CD4-positive, CD25-positive, alpha-beta regulatory T cell (primary cell): ENCODE data around the gene KBTBD6. TPM values are rescaled to one million over a fixed set of nuclear protein-coding genes. Genes with fewer than 3 reads are reported as not detected.

ENCODE experiments used
- ATAC-seq, 2 donors: fragments of 150-1000 bp; cut with Tn5 transposase; one replicate each; pipeline ENCODE4 v1.10.0; 2021; ENCODE audit warnings: low read depth in 2 of 2, moderate number of reproducible peaks in 2 of 2, moderate library complexity in 1 of 2
- DNase-seq, 3 donors: peaks; one replicate each; pipeline versions ENCODE4 v3.0.0 to v3.0.0-alpha.2; 2012 to 2022; ENCODE audit warnings: mixed read lengths in 1 of 3
- H3K27ac ChIP-seq: one replicate; pipeline ENCODE4 v1.7.0; 2013; ENCODE audit warnings: mild to moderate bottlenecking, low read length; ENCODE audit not compliant: insufficient read depth, poor library complexity, severe bottlenecking
- H3K27me3 ChIP-seq: one replicate; pipeline ENCODE4 v1.7.0; 2013; ENCODE audit warnings: low read length; ENCODE audit not compliant: control insufficient read depth, insufficient read depth
- H3K36me3 ChIP-seq: one replicate; pipeline ENCODE4 v1.7.0; 2013; ENCODE audit warnings: mild to moderate bottlenecking, low read length, moderate library complexity; ENCODE audit not compliant: control insufficient read depth, insufficient read depth
- H3K4me1 ChIP-seq: 2 replicates; pipeline ENCODE4 v1.7.0; 2013; ENCODE audit warnings: mild to moderate bottlenecking, low read length; ENCODE audit not compliant: insufficient read depth, control insufficient read depth, poor library complexity, severe bottlenecking
- H3K4me3 ChIP-seq: one replicate; pipeline ENCODE4 v1.7.0; 2013; ENCODE audit warnings: low read depth, mild to moderate bottlenecking, low read length, moderate library complexity
- H3K9me3 ChIP-seq, 2 experiments: 1 replicate in 1 of 2; 2 replicates in 1 of 2; pipeline ENCODE4 v1.7.0; 2013; ENCODE audit warnings: low read length in 2 of 2, mild to moderate bottlenecking in 1 of 2, moderate library complexity in 1 of 2; ENCODE audit not compliant: control insufficient read depth in 2 of 2
- H3K27ac Mint-ChIP-seq, 3 donors: one replicate each; pipeline ENCODE4 v1.8.0; 2020 to 2022; ENCODE audit warnings: mild to moderate bottlenecking in 3 of 3, mixed read lengths in 3 of 3, moderate library complexity in 2 of 3
- H3K27me3 Mint-ChIP-seq: one replicate; pipeline ENCODE4 v1.8.0; 2022; ENCODE audit warnings: mild to moderate bottlenecking, mixed read lengths
- H3K36me3 Mint-ChIP-seq: one replicate; pipeline ENCODE4 v1.8.0; 2020; ENCODE audit warnings: mixed read lengths
- H3K4me1 Mint-ChIP-seq, 4 donors: one replicate each; pipeline ENCODE4 v1.8.0; 2020 to 2022; ENCODE audit warnings: mixed read lengths in 4 of 4, mild to moderate bottlenecking in 1 of 4
- H3K4me3 Mint-ChIP-seq, 4 donors: one replicate each; pipeline ENCODE4 v1.8.0; 2020 to 2022; ENCODE audit warnings: mild to moderate bottlenecking in 4 of 4, mixed read lengths in 4 of 4, moderate library complexity in 3 of 4
- H3K9me3 Mint-ChIP-seq, 7 donors: one replicate each; pipeline ENCODE4 v1.8.0; 2020 to 2022; ENCODE audit warnings: mixed read lengths in 7 of 7, mild to moderate bottlenecking in 3 of 7, moderate library complexity in 2 of 7
- polyA plus RNA-seq, 4 donors: library from polyadenylated mRNA; unstranded; fragments of 300-500 nt; fragmentation: Illumina TruSeq; gene quantifications; one replicate each; pipeline ENCODE4 v1.2.3, GENCODE V29; 2021
- total RNA-seq: library from RNA; stranded (reverse); gene quantifications from one replicate; pipeline ENCODE4 v1.2.3, GENCODE V29; 2022

The KBTBD6 gene
- total and polyA plus RNA-seq, 5 donors from 2014 or later, result 1.8 to 4.1 (median 3.8) TPM

DNA sequence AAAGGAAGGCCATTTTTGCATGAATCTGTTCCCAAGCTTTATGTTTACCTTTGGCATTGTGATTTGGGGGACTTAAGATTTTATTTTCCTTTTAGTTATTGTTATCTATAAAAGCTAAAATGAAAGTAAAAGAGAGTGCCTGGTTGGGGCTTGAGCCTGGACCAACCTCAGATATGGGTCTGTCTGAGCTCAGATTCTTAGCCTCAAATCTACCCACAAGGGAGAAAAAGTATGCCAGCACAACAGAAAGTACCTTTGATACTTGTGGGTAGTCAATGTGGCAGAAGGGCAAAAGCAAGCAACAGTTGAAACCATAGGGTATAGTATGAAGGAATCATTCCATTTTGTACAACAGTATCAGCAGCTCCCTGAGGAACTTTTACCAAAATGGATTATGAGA lies 26.6 kb upstream of the KBTBD6 start:
- Histone ChIP-seq H3K36me3 (no peaks in the 10 kb centered on the region), H3K27me3 (no peaks in the 10 kb centered on the region), H3K27ac (no peak overlapping the region), H3K4me3 (no peak overlapping the region), H3K9me3 (no peaks in the 10 kb centered on the region), H3K4me1 (no peaks in the 10 kb centered on the region)
- H3K27ac Mint-ChIP-seq, result peak overlapping the region in 1 of 3 donors; percentile 70
- peaks cover 0 to 4% (median 1%) of the 10 kb centered on the region in 7 donors for H3K9me3 Mint-ChIP-seq
- H3K4me1 Mint-ChIP-seq, result peaks cover 0 to 6% (median 0%) of the 10 kb centered on the region in 4 donors
- peaks cover 22% of the 10 kb centered on the region for H3K36me3 Mint-ChIP-seq
- no peaks in the 10 kb centered on the region for H3K27me3 Mint-ChIP-seq
- H3K4me3 Mint-ChIP-seq, result no peak overlapping the region
- DNase-seq, result peak in 1 of 3 donors; percentile 21
- no peak for ATAC-seq

DNA sequence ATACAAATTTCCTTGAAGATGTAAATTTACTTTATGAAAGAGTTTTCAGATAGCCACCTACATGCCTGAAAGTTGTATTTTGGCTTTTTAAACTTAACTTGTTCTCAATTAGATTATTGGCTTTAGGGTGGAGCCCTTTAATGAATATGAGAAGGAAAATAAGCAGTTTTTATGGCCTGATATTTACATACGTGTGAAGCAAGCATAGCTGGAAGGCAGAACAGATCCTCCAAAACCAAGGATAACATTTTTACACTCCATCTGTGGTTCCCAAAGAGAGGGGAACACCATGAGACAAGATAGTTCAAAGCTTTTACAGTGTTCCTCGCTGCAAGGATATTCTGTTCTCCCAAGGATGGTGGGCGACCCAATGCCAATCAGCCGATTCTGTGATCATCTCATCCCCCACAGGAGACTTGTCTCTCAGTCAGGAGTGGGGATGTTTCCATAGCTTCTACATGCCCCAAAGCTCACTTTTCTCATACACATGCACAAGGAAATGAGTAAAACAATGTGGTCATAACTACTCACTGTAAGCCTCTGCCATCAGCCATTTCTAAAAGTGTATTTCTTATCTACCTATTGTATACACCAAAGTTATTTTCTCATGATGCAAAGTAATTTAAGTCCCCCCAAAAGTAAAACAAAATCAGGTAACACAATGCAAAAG lies 24.6 kb upstream of the KBTBD6 start:
- Histone ChIP-seq H3K9me3 (peaks cover 6 to 7% of the 10 kb centered on the region in 2 experiments), H3K36me3 (no peaks in the 10 kb centered on the region), H3K27me3 (no peaks in the 10 kb centered on the region), H3K4me3 (no peak overlapping the region), H3K4me1 (no peaks in the 10 kb centered on the region), H3K27ac (no peak overlapping the region)
- H3K36me3 Mint-ChIP-seq, result peaks cover 16% of the 10 kb centered on the region
- H3K27ac Mint-ChIP-seq, result no peak overlapping the region
- peaks cover 0 to 5% (median 2%) of the 10 kb centered on the region in 7 donors for H3K9me3 Mint-ChIP-seq
- peaks cover 0 to 6% (median 0%) of the 10 kb centered on the region in 4 donors for H3K4me1 Mint-ChIP-seq
- DNase-seq (no peak), ATAC-seq (no peak)
- H3K4me3 Mint-ChIP-seq, result no peak overlapping the region
- no peaks in the 10 kb centered on the region for H3K27me3 Mint-ChIP-seq

DNA sequence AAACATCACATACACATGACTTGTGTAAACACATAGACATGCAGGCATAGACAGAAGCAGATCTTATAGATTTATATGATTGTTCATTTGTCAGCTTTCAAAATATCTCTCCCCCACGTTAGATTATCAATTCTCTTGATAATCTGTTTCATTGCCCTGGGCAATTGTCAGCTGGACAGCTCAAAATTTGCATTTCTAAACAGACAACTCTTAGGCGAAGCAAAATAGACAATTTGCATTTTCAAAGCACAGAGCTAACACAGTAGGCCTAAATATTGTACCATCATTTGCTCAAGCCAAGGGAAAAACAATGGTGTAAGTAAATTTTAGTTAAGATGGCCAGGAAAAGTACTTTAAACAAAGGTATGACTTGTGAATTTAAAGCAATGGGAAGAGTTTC lies 24.0 kb upstream of the KBTBD6 start:
- no peak overlapping the region for H3K4me3 Mint-ChIP-seq
- ATAC-seq (no peak), DNase-seq (no peak)
- H3K36me3 Mint-ChIP-seq, result peaks cover 22% of the 10 kb centered on the region
- Histone ChIP-seq H3K36me3 (no peaks in the 10 kb centered on the region), H3K4me1 (no peaks in the 10 kb centered on the region), H3K4me3 (no peak overlapping the region), H3K27me3 (no peaks in the 10 kb centered on the region), H3K27ac (no peak overlapping the region), H3K9me3 (peaks cover 12 to 13% of the 10 kb centered on the region in 2 experiments)
- H3K4me1 Mint-ChIP-seq, result peaks cover 0 to 6% (median 0%) of the 10 kb centered on the region in 4 donors
- no peaks in the 10 kb centered on the region for H3K27me3 Mint-ChIP-seq
- peaks cover 0 to 11% (median 8%) of the 10 kb centered on the region in 7 donors for H3K9me3 Mint-ChIP-seq
- H3K27ac Mint-ChIP-seq, result no peak overlapping the region

DNA sequence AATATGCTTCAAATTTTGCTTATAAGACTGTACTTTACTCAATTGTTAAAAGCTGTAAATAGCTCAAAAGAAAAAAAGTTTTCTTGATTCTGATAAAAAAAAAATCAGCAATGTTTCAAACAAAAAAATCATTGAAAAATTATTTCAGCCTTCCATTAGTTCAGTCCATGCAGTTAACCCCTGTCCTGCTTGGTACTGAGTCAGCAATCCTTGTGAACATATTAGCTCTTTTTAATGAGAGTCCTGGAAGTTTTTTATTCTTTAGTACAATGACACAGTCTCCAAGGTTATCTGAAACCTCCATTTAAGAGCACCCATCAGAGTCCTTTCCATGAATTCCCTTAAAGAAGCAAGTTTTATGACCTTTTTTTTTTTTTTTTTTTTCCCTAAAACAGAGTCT lies 21.4 kb upstream of the KBTBD6 start:
- ATAC-seq (no peak), DNase-seq (no peak)
- no peak overlapping the region for H3K4me3 ChIP-seq
- no peaks in the 10 kb centered on the region for H3K27me3 Mint-ChIP-seq
- H3K9me3 ChIP-seq, result peaks cover 37 to 38% of the 10 kb centered on the region in 2 experiments
- H3K36me3 Mint-ChIP-seq, result peaks cover 46% of the 10 kb centered on the region
- H3K27me3 ChIP-seq, result no peaks in the 10 kb centered on the region
- H3K4me1 ChIP-seq, result no peaks in the 10 kb centered on the region
- H3K9me3 Mint-ChIP-seq, result peaks cover 0 to 37% (median 24%) of the 10 kb centered on the region in 7 donors
- no peak overlapping the region for H3K27ac Mint-ChIP-seq
- no peak overlapping the region for H3K27ac ChIP-seq
- H3K36me3 ChIP-seq, result no peaks in the 10 kb centered on the region
- no peak overlapping the region for H3K4me3 Mint-ChIP-seq
- peaks cover 0 to 3% (median 0%) of the 10 kb centered on the region in 4 donors for H3K4me1 Mint-ChIP-seq

DNA sequence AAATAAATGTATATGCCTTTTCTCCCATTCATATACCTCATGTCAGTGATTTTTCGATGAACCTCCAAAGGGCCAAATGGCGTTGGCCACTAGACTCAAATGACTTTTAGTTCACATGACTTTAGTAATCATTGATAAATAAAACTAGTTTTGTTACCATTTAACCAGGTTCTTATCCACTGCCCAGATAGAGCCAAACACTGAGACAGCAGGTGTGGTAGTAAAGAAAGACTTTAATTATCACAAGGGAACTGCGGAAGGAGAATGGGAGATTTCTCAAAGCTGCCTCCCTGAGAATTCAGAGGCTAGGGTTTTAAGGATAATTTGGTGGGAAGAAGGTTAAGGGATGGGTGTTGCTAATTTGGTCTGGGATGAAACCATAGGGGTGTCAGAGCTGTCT lies 19.4 kb upstream of the KBTBD6 start:
- H3K4me3 ChIP-seq, result no peak overlapping the region
- H3K4me1 ChIP-seq, result no peaks in the 10 kb centered on the region
- H3K27me3 Mint-ChIP-seq, result no peaks in the 10 kb centered on the region
- H3K4me1 Mint-ChIP-seq, result no peaks in the 10 kb centered on the region
- no peaks in the 10 kb centered on the region for H3K27me3 ChIP-seq
- H3K27ac Mint-ChIP-seq, result no peak overlapping the region
- DNase-seq (no peak), ATAC-seq (no peak)
- no peak overlapping the region for H3K4me3 Mint-ChIP-seq
- H3K27ac ChIP-seq, result no peak overlapping the region
- H3K9me3 Mint-ChIP-seq, result peaks cover 0 to 55% (median 34%) of the 10 kb centered on the region in 7 donors
- no peaks in the 10 kb centered on the region for H3K36me3 ChIP-seq
- H3K9me3 ChIP-seq, result peaks cover 56 to 57% of the 10 kb centered on the region in 2 experiments
- H3K36me3 Mint-ChIP-seq, result peaks cover 49% of the 10 kb centered on the region

DNA sequence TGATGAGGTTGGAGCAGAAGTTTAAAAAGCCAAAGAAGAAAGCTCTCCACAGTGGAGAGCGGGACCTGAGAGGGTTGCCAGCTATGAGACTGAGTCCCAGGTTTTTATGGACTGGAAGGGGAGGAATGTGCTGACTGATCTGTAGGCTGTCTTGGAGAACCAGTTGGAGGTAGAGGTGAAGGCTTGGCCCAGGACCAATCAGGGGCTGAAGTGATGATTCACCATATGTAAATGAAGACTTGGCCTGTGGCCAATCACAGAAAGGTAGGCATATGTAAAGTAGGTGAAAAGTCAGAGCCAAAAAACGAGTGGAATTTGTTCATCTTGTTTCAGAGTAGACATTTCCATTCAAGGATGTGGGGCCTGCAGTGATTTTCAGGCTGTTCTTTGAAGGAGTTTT lies 17.5 kb upstream of the KBTBD6 start:
- Mint-ChIP-seq H3K27ac (no peak overlapping the region), H3K9me3 (peaks cover 0 to 59% (median 34%) of the 10 kb centered on the region in 7 donors), H3K36me3 (peaks cover 55% of the 10 kb centered on the region), H3K4me3 (no peak overlapping the region), H3K4me1 (peaks cover 0 to 5% (median 0%) of the 10 kb centered on the region in 4 donors), H3K27me3 (no peaks in the 10 kb centered on the region)
- DNase-seq, result no peak
- Histone ChIP-seq H3K9me3 (peaks cover 56 to 57% of the 10 kb centered on the region in 2 experiments), H3K4me1 (no peaks in the 10 kb centered on the region), H3K4me3 (no peak overlapping the region), H3K27ac (no peak overlapping the region), H3K36me3 (peaks cover 3% of the 10 kb centered on the region), H3K27me3 (no peaks in the 10 kb centered on the region)
- ATAC-seq, result no peak

DNA sequence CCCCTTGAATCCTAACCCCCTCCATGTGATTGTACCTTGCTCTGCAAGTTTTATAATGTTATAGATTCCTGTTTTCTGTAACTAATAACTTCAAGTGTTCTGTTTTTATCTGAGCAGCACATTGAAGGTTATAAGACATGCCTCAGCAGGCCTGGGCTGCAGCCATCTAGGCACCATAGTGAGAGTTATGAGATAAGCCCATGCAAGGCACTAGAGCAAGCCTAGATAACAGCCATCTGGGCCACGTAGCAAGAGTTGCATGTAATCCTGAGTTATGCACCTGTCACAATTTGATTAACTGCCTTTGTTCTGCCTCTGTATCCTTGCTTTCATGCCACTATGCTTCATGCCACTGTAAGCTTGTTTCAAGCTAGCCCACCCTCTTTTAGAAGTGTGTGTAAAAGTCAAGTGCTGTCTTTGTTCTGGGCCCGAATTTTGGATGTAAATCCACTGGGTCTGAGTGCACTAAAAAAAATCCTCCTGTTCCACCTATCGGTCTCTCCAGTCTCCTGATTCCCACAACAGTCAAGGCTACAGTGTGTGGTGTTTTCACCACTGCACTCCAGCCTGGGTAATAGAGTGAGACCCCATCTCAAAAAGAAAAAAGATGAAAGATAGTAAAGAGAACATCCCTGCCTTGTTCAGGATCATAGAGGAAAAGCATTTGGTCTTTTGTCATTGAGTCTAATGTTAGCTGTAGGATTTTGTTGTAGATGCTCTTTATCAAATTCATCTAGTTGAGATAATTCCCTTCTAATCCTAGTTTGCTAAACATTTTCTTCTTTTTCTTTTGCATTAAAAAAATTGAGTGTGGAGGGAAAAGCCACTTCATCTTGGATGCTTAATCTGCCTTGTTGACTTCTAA lies 16.0 kb upstream of the KBTBD6 start:
- no peak overlapping the region for H3K4me3 ChIP-seq
- H3K36me3 Mint-ChIP-seq, result peaks cover 55% of the 10 kb centered on the region
- H3K4me1 Mint-ChIP-seq, result peaks cover 0 to 5% (median 0%) of the 10 kb centered on the region in 4 donors
- DNase-seq (no peak), ATAC-seq (no peak)
- H3K4me1 ChIP-seq, result no peaks in the 10 kb centered on the region
- no peak overlapping the region for H3K27ac ChIP-seq
- H3K27me3 ChIP-seq, result no peaks in the 10 kb centered on the region
- H3K27ac Mint-ChIP-seq, result no peak overlapping the region
- peaks cover 56 to 57% of the 10 kb centered on the region in 2 experiments for H3K9me3 ChIP-seq
- peak overlapping the region in 1 of 4 donors; percentile 13 for H3K4me3 Mint-ChIP-seq
- peaks cover 0 to 59% (median 34%) of the 10 kb centered on the region in 7 donors for H3K9me3 Mint-ChIP-seq
- peaks cover 3% of the 10 kb centered on the region for H3K36me3 ChIP-seq
- H3K27me3 Mint-ChIP-seq, result no peaks in the 10 kb centered on the region
